ENCODE results near the gene CCDC152.
A peak's percentile ranks its signal among the peaks of the same experiment; 100 is the strongest.
"Not testable (repeated sequence)": the region's sequence is repeated elsewhere in the genome, so short reads cannot be mapped to it uniquely, and the experiment has no call there.

The CCDC152 gene

GRCh38 chr5:42842921-42843641 is 86.5 kb downstream of the CCDC152 start:
- no peaks in the 10 kb centered on the region for H3K9me3 ChIP-seq (ENCODE audit: control insufficient read depth in 5 of 5, low read length in 5 of 5)
- H3K9ac ChIP-seq (ENCODE audit: low read length in 5 of 5) = peak overlapping the region in 2 of 5 donors; percentile 13 to 41
- H3K4me1 ChIP-seq (ENCODE audit: control insufficient read depth in 5 of 5, insufficient read depth in 5 of 5, low read length in 5 of 5) = peaks cover 3 to 39% (median 31%) of the 10 kb centered on the region in 5 donors
- H3K27me3 ChIP-seq (ENCODE audit: control insufficient read depth in 5 of 5, insufficient read depth in 4 of 5, low read length in 5 of 5) = no peaks in the 10 kb centered on the region
- H3K4me3 ChIP-seq (ENCODE audit: low read depth in 1 of 5, low read length in 5 of 5) = peak overlapping the region in 1 of 5 donors; percentile 15
- peak overlapping the region; percentile 35 for H3K27ac ChIP-seq (ENCODE audit: low read depth, low read length)
- no peaks in the 10 kb centered on the region for H3K36me3 ChIP-seq (ENCODE audit: control insufficient read depth in 5 of 5, insufficient read depth in 5 of 5, low read length in 5 of 5)

GRCh38 chr5:42843675-42844292 is 87.2 kb downstream of the CCDC152 start:
- H3K27me3 ChIP-seq (ENCODE audit: control insufficient read depth in 5 of 5, insufficient read depth in 4 of 5, low read length in 5 of 5) = no peaks in the 10 kb centered on the region
- H3K9ac ChIP-seq (ENCODE audit: low read length in 5 of 5) = peak overlapping the region in 1 of 5 donors; percentile 41
- H3K4me1 ChIP-seq (ENCODE audit: control insufficient read depth in 5 of 5, insufficient read depth in 5 of 5, low read length in 5 of 5) = peaks cover 3 to 39% (median 31%) of the 10 kb centered on the region in 5 donors
- no peak overlapping the region for H3K4me3 ChIP-seq (ENCODE audit: low read depth in 1 of 5, low read length in 5 of 5)
- no peaks in the 10 kb centered on the region for H3K9me3 ChIP-seq (ENCODE audit: control insufficient read depth in 5 of 5, low read length in 5 of 5)
- H3K36me3 ChIP-seq (ENCODE audit: control insufficient read depth in 5 of 5, insufficient read depth in 5 of 5, low read length in 5 of 5) = no peaks in the 10 kb centered on the region
- peak overlapping the region; percentile 35 for H3K27ac ChIP-seq (ENCODE audit: low read depth, low read length)

- not testable (repeated sequence) for H3K27me3 ChIP-seq (ENCODE audit: control insufficient read depth in 5 of 5, insufficient read depth in 4 of 5, low read length in 5 of 5); H3K9me3 ChIP-seq (ENCODE audit: control insufficient read depth in 5 of 5, low read length in 5 of 5); H3K4me3 ChIP-seq (ENCODE audit: low read depth in 1 of 5, low read length in 5 of 5); H3K27ac ChIP-seq (ENCODE audit: low read depth, low read length); H3K9ac ChIP-seq (ENCODE audit: low read length in 5 of 5); H3K36me3 ChIP-seq (ENCODE audit: control insufficient read depth in 5 of 5, insufficient read depth in 5 of 5, low read length in 5 of 5)
- H3K4me1 ChIP-seq (ENCODE audit: control insufficient read depth in 5 of 5, insufficient read depth in 5 of 5, low read length in 5 of 5) = peaks cover 3 to 39% (median 31%) of the 10 kb centered on the region in 5 donors
Observed at GRCh38 chr5:42844408-42844807, 87.8 kb downstream of the CCDC152 start.

GRCh38 chr5:42848545-42848944 is 91.9 kb downstream of the CCDC152 start:
- Histone ChIP-seq H3K27me3 (ENCODE audit: control insufficient read depth in 5 of 5, insufficient read depth in 4 of 5, low read length in 5 of 5) (no peaks in the 10 kb centered on the region), H3K4me1 (ENCODE audit: control insufficient read depth in 5 of 5, insufficient read depth in 5 of 5, low read length in 5 of 5) (peaks cover 0 to 10% (median 3%) of the 10 kb centered on the region in 5 donors), H3K27ac (ENCODE audit: low read depth, low read length) (no peak overlapping the region), H3K36me3 (ENCODE audit: control insufficient read depth in 5 of 5, insufficient read depth in 5 of 5, low read length in 5 of 5) (no peaks in the 10 kb centered on the region), H3K4me3 (ENCODE audit: low read depth in 1 of 5, low read length in 5 of 5) (no peak overlapping the region), H3K9me3 (ENCODE audit: control insufficient read depth in 5 of 5, low read length in 5 of 5) (no peaks in the 10 kb centered on the region), H3K9ac (ENCODE audit: low read length in 5 of 5) (no peak overlapping the region)

- H3K9ac ChIP-seq (ENCODE audit: low read length in 5 of 5) = no peak overlapping the region
- no peaks in the 10 kb centered on the region for H3K27me3 ChIP-seq (ENCODE audit: control insufficient read depth in 5 of 5, insufficient read depth in 4 of 5, low read length in 5 of 5)
- no peak overlapping the region for H3K27ac ChIP-seq (ENCODE audit: low read depth, low read length)
- H3K4me3 ChIP-seq (ENCODE audit: low read depth in 1 of 5, low read length in 5 of 5) = no peak overlapping the region
- H3K4me1 ChIP-seq (ENCODE audit: control insufficient read depth in 5 of 5, insufficient read depth in 5 of 5, low read length in 5 of 5) = peaks cover 0 to 12% (median 5%) of the 10 kb centered on the region in 5 donors
- H3K9me3 ChIP-seq (ENCODE audit: control insufficient read depth in 5 of 5, low read length in 5 of 5) = no peaks in the 10 kb centered on the region
- H3K36me3 ChIP-seq (ENCODE audit: control insufficient read depth in 5 of 5, insufficient read depth in 5 of 5, low read length in 5 of 5) = no peaks in the 10 kb centered on the region
Observed at GRCh38 chr5:42851481-42851880, 94.9 kb downstream of the CCDC152 start.

All from subcutaneous abdominal adipose tissue (tissue), 5 donors.